C4-2B (cell line): Measurements from ENCODE around the gene FAM222A.

Experiments
- CTCF ChIP-seq: fragments of 450-650 bp; conservative IDR thresholded peaks from 2 replicates; pipeline ENCODE4 v1.5.1; 2017; ENCODE audit warnings: mild to moderate bottlenecking
- ZFX ChIP-seq: fragments of 450-650 bp; IDR thresholded peaks from 2 replicates; pipeline ENCODE4 v1.6.1; 2017

GRCh38 chr12:109715310-109716091 is 1.9 kb downstream of the FAM222A start:
- no peak for TF ChIP-seq CTCF
- TF ChIP-seq ZFX: no peak
